Measurements from ENCODE around the gene KLC3.
"Not testable (repeated sequence)": the region's sequence is repeated elsewhere in the genome, so short reads cannot be mapped to it uniquely, and the experiment has no call there.

The KLC3 gene

DNA sequence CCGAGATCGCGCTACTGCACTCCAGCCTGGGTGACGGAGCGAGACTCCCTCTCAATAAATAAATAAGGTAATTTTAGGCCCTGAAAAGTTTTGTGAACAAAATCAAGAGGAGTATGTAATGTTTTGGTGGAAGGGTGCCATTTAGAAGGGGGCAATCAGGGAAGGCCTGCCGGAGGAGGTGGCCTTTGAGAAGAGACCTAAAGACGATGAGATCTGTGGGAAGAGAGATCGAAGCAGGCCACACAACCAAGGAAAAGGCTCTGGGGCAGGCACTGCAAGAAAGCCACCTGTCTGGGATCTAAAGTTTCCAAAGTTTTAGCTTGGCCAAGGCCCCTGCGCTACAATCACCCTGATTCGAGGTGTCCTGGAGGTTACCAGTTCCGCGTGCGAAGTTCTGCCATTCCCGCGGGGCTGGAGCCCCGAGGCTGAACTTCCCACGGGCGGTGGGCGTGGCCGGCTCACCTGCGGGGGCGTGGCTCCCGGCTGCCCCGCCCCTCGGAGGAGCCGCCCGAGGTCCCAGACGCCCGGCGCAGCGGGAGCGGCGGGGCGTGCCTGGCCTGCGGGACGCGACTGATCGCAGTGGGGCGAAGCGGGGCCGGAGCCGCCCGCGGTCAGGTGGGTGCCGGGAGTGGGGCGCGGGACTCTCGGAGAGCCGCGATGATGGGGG lies at the start of gene KLC3:
KLC3 (plus strand) TSS at position 519 of the 667 bp plus-strand sequence. CDS start 4,792 bp downstream, outside the sequence.
- DNase-seq, result peak; percentile 27

DNA sequence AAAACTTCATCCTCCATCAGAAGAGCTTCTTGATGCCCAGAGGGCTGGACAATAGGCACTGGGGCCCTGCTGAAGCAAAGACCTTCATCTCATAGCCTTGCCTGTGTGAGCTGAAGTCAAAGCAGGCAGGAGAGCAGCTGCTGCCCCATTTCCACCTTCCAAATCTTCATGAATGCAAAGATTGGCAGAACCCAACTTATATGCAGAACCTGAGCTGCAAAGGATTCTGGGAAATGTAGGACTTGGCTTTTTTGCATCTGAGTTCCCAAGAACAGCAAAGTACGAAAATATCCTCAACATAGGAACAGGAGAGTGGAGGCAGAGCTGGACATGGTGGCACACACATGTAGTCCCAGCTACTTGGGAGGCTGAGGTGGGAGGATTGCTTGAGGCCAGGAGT lies 48.7 kb upstream of the KLC3 start:
- DNase-seq, result no peak

DNA sequence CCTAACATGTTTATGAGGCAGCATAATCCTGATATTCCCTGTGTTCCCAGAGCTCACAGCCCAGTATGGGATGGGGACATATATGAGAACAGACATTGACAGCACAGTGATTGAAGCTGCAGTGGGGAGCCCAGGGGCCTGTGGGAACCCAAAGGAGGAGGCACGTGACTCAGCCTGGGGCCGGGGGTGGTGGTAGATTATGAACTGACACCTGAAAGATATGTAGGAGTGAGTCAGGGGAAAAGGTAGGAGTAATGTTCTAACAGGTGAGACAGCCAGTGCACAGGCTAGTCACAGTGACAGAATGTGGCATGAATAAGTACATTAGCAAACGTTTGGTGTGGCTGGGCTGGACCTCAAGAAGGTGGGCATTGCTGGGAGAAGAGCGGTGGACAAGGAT lies 46.9 kb upstream of the KLC3 start:
- DNase-seq, result no peak

DNA sequence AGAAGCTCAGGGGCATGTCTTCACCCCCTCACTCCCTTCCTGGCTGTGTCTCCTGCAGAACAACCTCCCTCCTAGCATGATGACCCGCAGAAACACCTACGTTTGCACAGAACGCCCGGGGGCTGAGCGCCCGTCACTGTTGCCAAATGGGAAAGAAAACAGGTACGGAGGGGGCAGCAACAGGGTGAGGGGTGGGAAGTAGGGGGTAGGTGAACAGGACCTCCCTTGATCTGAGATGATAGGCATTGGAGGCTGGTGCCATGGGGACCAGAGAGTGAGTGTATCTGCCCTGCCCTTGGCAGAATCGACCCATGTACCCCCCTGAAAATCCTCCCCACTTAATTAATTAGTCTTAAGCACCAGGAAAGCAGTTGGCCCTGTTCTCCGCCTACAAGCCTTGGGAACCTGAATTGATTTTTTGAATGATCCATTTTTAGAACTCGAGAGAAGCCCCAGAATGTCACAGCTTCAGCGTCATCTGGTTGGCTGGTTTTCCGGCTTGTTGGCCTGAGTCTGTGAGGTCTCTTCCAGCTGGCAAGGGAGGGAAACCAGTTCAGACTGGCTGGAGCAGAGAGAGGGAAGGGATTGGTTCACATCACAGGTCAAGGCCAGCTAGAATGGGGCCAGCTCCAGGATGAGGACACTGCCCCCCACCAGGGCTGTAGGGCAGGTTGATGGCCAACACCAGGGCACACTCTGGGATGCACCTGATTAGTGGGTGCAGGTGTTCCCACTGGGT lies 46.1 kb upstream of the KLC3 start:
- no peak for DNase-seq

DNA sequence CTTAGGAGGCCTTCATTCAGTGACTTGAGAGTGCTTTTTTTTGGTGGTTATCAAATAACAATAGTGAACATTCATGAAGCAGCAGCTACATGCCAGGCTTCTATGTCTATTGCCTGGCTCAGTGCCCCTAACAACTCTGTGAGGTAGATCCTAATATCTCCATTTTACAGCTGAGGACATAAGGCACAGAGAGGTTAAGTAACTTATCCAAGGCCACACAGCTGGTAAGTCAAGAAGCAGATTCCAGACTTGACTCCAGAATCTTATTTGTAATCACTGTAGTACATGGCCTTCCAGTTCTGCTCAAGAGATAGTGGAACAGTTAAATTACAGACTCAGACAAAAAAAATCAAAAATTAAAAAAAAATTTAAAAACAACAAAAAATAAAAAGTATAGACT lies 44.7 kb upstream of the KLC3 start:
- no peak for DNase-seq

DNA sequence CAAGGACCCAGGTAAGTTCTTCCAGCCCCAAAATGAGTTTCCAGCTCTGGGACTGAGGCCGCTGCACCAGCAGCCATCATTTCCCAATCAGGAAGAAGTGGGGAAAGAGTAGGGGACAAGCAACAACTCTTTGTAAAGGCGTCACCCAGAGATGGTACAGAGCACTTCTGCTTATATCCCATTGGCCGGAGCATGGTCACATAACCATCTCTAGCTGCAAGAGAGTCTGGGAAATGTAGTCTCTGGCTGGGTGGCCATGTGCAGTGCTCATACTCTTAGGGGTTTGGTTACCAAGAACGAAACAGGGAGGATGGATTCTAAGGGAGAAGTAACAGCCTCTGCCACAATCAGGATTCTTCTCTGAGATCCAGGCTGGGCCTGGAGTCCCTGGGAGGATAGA lies 44.2 kb upstream of the KLC3 start:
- DNase-seq, result peak; percentile 12

DNA sequence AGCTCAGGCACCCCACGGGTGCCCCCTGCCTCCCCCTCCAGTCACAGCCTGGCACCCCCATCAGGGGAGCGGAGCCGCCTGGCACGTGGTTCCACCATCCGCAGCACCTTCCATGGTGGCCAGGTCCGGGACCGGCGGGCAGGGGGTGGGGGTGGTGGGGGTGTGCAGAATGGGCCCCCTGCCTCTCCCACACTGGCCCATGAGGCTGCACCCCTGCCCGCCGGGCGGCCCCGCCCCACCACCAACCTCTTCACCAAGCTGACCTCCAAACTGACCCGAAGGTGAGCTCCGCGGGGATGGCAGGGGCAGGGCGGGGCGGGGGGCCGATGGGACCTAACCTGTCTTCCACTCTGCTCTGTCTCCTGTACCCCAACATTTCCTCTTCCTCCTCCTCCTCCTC lies 42.9 kb upstream of the KLC3 start:
- no peak for DNase-seq

DNA sequence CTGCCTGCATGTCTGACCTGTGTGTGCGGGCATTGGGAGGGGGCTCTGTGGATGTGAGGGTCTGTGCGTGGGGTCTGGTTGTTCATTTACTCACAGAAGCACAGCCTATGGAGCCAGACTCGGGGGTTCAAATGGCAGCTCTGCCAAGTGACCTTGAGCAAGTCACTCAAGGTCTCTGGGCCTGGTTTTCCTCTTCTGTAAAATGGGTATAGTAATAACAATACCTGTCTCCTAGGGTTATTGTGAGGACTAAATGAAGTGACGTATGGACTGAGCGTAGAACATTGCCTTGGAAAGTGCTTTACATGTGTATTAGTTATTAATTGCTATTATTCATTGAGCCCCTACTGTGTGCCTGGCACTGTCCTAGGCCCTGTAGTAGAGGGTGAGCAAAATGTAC lies 42.3 kb upstream of the KLC3 start:
- no peak for DNase-seq

DNA sequence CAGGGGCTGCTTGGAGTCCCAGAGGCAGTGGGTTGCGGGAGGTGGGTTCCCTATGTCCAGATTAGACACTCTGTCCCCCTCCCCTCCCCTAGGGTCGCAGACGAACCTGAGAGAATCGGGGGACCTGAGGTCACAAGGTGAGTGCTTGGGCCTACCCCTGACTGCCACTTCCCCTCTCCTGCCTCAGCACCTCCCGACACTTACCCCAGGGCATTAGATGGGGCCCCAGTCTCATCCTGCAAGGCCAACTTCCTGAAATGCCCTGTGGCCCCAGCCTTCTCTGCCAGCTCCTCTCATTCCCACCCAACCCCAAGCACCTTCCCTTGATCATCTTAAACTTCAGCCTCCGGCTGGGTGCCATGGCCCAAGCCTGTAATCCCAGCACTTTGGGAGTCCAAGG lies 40.8 kb upstream of the KLC3 start:
- DNase-seq, result no peak

DNA sequence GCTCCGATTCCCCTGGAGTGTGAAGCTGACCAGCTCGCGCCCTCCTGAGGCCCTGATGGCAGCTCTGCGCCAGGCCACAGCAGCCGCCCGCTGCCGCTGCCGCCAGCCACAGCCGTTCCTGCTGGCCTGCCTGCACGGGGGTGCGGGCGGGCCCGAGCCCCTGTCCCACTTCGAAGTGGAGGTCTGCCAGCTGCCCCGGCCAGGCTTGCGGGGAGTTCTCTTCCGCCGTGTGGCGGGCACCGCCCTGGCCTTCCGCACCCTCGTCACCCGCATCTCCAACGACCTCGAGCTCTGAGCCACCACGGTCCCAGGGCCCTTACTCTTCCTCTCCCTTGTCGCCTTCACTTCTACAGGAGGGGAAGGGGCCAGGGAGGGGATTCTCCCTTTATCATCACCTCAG lies 38.1 kb upstream of the KLC3 start:
- no peak for DNase-seq

DNA sequence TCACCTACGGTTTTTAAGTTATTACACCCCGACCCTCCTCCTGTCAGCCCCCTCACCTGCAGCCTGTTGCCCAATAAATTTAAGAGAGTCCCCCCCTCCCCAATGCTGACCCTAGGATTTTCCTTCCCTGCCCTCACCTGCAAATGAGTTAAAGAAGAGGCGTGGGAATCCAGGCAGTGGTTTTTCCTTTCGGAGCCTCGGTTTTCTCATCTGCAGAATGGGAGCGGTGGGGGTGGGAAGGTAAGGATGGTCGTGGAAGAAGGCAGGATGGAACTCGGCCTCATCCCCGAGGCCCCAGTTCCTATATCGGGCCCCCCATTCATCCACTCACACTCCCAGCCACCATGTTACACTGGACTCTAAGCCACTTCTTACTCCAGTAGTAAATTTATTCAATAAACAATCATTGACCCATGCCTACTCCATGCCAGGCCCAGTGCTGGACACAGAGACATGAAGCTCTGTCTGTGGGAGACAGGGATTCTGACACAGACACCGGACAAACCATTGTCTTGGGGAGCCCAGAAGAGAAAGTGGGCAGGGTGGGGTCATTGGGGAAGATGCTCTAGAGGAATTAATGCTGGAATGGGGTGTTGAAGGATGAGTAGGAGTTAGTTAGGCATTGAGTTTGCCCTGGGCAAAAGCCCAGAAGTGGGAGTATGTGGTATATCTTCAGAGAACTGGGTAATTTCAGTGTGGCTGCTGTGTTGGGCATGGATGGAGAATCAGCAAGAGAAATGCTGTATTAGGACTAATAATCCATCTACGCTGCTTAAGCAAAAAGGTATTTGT lies 37.1 kb upstream of the KLC3 start:
- no peak for DNase-seq

DNA sequence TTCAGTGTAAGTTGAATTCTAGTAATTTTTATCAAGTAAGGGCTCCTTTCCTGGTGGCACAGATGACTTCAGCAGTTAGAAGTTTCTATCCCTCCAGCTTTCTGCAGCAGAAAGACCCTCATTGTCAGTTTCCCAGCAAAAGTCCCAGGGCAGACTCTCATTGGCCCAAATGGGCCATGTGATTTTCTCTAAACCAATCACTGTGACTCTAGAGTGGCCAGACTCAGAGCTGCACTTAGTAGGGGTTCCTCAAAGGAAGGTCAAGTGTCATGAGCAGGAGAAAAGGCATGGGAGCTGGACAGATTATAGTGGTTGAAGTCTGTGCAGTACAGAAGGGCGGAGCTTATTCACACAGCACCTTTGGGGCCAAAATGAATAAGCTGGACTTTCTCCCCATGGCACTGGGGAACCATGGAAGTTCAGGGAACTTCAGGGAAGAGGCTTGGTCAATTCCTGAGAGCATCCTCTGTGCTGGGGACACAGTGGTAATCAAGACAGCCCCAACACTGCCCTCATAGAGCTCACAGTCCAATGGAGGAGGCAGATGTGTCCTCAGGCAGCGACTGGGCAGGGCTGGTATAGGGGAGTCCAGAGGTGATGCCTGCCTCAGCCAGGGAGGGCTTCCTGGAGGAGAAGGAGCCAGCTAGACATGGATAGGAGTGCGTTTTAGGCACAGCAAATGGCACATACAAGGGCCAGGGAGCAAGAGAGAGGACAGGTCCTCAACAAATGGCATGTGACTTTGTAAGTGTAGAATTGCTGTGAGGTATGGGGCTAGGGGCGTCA lies 36.2 kb upstream of the KLC3 start:
- DNase-seq, result no peak

DNA sequence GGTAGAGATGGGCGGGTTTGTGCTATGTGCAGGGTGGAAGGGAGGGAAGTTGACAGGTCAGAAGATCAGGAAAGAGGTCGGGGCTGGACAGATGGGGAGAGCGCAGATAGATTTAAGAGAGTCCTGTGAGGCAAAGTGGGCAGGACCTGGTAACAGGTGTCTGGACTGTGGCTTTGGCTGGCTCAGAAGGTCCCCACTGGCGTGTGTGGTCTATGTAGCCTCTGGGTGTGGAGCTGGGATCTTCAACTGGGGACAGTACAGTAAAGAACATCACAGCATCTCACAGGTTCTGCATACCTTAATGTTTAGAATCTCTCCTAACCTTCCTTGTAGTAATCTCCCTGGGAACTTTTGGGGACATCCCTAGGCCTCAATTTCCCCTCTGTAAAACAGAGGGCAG lies 35.5 kb upstream of the KLC3 start:
- DNase-seq, result no peak

DNA sequence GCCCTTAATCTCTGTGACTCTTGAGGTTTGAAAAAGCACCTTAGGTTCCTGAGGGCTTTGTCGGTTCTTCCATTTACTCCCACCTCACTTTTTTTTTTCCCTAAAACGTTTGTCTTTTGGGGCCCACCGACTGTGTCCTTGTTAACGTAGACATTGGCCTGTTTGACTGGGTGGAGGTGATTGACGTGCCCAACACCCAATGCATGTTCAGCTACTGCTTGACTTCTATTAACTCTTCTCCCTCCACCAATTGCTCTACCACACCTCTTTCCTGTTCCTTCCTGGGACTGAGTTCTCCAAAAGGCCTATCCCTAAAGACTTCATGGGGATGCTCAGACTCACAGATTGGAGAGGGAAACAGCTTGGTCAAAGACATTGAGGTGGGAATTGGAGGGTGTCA lies 35.1 kb upstream of the KLC3 start:
- no peak for DNase-seq

DNA sequence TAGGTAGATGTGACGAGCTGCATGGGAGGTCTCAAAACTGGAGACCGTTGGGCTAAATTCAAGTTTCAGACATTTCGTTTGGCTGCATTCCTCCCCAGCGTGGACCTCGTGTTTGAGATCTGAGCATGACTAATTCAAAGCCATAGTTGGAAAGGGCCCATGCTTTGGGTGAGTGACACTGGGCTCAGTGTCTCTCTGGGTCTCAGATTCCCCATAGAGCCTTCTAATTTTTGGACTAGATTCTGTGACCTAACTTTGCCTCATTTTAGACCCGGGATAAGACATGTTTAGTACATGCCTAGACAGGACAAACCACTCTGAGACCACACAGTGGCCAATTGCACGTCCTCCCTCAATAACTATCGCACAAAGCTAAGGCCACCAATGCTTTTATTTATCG lies 34.5 kb upstream of the KLC3 start:
- DNase-seq, result no peak

DNA sequence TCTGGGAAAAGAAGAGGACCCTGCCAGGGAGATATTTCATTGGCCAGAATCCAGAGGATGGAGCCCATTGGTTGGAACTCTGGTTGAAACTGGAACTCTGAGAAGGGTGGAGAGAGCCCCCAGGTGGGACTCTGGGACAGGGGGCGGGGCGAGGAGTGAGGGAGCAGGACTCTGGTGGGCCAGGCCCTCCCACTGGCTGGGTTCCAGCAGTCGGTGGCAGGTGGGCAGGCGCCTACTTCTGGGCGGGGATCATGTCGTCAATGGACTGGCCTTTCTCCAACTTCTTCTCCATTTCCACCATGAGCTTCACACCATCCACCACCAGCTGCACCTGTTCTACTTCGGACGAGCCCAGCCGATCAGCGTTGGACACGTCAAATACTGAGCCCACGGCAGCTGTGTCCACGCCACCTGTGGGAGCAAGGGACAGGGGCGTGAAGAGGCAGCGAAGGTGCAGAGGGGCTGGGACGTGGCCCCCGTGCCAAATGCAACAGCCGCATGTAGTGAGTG lies 34.0 kb upstream of the KLC3 start:
- no peak for DNase-seq

DNA sequence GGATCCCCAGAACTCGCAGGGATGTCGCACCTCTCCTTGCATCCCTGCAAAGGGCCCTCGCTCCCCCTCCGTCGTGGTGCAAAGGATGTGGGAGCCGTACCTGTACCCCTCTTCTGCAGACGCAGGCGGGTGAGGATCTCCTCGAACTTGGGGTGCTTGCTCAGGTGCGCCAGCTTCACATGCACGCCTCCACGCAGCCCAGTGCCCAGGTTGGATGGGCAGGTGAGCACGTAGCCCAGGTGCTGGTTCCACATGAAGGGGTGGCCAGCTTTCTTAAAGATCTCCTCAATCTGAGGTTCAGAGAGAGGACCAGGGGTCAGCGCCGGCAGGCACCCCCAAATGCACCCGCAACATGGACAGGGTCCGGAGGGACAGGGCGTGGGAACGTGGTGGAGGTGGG lies 33.2 kb upstream of the KLC3 start:
- no peak for DNase-seq

DNA sequence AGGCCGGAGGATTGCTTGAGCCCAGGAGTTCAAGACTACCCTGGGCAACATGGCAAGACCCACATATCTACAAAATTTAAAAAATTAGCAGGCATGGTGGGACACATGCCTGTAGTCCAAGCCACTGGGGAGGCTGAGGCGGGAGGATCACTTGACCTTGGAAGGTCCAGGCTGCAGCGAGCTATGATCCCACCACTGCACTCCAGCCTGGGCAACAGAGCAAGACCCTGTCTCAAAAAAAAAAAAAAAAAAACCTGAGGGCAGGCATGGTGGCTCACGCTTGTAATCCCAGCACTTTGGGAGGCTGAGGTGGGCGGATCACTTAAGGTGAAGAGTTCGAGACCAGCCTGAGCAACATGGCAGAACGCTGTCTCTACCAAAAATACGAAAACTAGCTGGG lies 31.2 kb upstream of the KLC3 start:
- DNase-seq, result not testable (repeated sequence)

DNA sequence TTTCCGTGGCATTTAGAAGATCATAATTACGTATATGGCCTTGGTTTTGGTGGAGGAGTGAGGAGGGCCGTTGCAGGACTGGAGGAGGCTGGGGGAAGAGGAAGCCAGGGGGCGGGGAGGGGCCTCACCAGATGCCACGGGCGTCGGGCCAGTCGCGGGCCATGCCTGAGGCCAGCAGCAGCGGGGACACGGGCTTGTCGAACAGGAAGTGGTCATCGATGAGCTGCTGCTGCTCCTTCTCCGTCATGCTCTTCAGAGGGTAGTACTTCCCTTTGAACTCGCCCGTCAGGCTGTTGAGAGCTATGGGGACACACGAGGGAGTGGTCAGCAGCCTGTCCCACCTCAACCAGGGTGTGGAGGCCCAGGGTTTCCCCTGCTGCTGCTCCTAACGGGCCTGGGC lies 28.9 kb upstream of the KLC3 start:
- DNase-seq, result no peak

DNA sequence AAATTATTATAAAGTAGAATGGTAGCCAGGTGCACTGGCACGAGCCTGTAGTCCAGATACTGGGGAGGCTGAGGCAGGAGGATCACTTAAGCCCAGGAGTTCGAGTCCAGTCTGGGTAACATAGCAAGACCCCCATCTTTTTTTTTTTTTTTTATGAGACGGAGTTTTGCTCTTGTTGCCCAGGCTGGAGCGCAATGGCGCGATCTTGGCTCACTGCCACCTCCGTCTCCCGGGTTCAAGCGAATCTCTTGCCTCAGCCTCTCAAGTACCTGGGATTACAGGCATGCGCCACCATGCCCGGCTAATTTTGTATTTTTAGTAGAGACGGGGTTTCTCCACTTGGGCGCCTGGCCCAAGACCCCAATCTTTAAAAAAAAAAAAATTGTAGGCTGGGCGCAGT lies 28.3 kb upstream of the KLC3 start:
- not testable (repeated sequence) for DNase-seq

DNA sequence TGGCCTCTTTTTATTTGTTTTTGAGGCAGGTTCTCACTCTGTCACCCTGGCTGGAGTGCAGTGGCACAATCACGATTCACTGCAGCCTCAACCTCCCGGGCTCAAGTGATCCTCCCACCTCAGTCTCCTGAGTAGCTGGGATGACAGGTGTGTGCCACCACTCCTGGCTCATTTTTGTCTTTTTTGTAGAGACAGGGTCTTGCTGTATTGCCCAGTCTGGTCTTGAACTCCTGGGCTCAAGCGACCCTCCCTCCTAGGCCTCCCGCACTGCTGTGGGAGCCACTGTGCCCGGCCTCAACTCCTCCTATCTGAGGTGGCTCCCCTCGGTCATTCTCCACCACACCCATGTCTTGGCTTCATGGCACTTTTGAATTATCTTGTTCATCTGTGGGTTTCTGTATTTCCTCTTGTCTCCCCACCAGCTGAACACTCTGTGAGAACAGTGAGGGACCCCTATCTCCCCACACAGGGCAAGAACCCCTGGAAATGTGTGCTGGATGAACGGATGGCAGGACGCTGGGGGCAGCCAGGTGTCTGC lies 25.8 kb upstream of the KLC3 start:
- DNase-seq, result no peak

DNA sequence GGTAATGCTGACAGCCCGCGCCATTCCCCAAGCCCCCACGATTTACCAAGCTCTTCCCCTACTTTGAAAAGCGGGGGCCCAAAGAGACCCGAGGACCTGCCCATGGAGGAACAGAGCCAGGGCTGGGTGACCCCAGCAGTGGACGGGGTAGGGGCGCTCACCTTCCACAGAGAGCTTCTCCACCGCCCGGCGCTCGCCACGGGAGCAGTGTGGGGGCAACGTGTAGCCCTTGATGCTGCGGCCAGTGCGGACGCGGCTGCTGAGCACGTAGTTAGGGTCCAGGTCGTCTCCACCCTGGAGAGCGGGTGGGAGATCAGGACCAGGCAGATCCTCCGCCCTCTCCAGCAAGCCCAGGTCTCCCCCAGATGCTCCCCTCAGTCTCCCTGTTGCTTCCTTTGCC lies 25.2 kb upstream of the KLC3 start:
- DNase-seq, result no peak
